ENCODE measurements around the gene QPRT.
A peak's percentile ranks its signal among the peaks of the same experiment; 100 is the strongest.
"Not testable (repeated sequence)": the region's sequence is repeated elsewhere in the genome, so short reads cannot be mapped to it uniquely, and the experiment has no call there.

Gene QPRT

DNA sequence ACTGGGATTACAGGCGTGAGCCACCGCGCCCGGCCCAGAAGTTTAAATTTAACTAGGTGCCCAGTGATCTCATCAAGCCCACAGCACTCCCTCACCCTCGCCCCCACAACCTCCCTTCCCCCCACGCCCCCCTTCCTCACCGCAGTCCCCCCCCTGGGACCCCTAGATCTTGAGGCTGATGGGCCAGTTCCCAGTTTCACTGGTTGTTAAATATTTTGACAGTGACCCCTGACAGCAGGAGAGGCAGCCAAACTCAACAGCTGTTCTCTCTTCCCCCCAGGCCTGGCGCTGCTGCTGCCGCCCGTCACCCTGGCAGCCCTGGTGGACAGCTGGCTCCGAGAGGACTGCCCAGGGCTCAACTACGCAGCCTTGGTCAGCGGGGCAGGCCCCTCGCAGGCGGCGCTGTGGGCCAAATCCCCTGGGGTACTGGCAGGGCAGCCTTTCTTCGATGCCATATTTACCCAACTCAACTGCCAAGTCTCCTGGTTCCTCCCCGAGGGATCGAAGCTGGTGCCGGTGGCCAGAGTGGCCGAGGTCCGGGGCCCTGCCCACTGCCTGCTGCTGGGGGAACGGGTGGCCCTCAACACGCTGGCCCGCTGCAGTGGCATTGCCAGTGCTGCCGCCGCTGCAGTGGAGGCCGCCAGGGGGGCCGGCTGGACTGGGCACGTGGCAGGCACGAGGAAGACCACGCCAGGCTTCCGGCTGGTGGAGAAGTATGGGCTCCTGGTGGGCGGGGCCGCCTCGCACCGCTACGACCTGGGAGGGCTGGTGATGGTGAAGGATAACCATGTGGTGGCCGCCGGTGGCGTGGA, 15.6 kb downstream of the QPRT start:
- DNase-seq = no peak

GRCh38 chr16:29695675-29696074, 16.7 kb downstream of the QPRT start:
- DNase-seq = not testable (repeated sequence)

DNA sequence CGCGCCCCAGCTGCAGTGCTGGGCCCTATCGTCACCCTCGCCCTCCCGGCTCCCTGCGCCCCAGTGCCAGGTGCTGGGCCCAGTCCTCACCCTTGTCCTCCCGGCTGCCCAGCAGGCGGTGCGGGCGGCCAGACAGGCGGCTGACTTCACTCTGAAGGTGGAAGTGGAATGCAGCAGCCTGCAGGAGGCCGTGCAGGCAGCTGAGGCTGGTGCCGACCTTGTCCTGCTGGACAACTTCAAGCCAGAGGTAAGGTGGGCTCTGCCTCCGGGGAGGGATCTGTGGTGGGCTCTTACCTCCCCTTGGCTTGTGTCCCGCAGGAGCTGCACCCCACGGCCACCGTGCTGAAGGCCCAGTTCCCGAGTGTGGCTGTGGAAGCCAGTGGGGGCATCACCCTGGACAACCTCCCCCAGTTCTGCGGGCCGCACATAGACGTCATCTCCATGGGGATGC, 17.9 kb downstream of the QPRT start:
- no peak for DNase-seq

DNA sequence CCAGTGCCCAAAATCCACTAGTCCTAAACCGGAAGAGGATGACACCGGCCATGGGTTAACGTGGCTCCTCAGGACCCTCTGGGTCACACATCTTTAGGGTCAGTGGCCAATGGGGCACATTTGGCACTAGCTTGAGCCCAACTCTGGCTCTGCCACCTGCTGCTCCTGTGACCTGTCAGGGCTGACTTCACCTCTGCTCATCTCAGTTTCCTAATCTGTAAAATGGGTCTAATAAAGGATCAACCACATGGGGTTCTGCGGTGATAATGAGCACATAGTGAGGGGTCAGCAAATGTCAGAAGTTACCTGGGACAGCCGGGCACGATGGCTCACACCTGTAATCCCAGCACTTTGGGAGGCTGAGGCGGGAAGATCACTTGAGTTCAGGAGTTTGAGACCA, 18.4 kb downstream of the QPRT start:
- no peak for DNase-seq

DNA sequence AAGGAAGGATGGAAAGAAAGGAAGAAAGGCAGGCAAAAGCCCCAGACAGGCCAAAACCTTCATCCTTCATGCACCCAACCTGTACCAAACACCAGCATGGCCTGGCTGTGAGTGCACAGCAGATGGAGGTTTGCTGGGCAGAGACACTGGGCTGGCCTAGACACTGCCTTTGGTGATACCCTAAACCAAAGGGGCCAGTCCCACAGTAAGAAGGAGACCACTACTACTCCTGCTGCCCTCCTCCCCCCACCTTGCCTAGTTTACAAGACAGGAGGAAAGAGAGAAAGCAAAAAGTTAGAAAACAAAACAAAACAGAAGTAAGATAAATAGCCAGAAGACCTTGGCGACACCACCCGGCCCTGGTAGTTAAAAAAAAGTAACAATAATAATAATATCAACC, 19.1 kb downstream of the QPRT start:
- DNase-seq = no peak

DNA sequence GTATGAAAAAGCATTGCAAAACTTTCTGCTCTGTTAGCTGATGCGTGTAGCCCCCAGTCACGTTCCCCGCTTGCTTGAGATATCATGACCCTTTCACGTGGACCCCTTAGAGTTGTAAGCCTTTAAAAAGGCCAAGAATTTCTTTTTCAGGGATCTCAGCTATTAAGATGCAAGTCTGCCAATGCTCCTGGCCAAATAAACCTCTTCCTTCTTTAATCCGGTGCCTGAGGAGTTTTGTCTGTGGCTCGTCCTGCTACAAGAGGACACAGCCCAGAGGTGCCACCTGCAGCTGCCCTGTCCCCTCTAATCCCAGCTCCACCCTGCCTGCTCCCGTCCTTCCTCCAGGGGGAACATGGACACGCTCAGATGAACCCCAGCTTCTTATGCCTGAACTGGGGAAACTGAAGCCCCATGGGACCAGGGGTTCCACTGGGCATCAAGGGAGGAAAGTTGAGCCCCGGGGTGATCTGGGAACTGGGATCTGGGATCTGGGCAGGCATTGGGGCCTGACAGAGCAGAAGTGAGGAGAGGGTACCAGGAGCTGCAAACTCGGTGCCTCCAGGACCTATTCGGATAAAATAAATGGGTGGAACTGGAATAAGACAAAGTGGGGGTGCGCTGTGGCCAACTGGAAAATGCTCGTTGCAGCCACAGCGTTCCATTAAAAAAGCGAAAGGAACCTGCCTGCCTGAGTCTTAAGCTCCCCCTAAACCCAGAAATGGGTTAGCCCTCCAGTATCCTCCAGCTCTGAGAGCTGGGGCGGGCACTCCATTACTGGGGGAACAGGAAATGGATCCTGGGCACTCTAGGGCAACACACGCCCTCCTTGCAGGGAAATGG, 19.7 kb downstream of the QPRT start:
- DNase-seq = no peak

DNA sequence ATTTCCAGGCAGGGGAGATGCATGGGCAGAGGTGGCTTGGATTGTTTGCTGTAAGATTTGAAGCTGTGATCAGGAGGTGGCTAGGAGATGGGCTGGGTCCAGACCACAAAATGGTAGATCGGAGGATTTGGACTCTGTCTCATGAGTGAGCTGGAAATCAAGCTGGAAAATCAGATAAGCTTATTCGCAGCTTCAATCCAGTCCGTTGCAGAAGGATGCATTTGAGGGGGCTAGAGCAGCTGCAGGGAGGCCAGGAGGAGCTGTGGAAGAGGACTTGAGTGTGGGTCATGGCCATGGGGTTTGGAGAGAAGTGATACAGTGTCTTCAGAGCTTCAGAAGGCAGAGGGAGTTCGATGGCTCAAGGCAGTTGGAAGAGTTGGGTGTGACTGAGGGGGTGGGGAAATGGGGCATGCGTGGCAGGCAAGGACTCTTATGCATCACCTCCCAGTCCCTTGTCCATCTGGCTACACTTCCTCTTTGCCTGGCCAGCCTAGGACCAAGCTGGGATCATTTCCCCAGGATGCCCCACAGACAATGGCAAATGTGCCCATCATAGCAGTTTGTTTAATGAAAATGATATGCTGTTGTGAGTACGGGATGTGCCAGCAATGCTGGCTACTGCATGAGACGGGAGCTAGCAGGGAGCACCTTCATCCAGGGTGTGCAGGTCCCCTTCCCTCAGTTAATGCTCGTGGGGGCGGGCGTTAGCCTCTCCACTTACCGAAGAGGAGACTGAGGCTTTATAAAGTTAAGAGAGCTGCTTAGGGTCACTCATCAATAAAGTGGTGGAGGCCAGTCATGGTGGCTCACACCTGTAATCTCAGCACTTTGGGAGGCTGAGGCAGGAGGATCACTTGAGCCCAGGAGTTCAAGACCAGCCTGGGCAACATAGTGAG, 20.6 kb downstream of the QPRT start:
- no peak for DNase-seq

DNA sequence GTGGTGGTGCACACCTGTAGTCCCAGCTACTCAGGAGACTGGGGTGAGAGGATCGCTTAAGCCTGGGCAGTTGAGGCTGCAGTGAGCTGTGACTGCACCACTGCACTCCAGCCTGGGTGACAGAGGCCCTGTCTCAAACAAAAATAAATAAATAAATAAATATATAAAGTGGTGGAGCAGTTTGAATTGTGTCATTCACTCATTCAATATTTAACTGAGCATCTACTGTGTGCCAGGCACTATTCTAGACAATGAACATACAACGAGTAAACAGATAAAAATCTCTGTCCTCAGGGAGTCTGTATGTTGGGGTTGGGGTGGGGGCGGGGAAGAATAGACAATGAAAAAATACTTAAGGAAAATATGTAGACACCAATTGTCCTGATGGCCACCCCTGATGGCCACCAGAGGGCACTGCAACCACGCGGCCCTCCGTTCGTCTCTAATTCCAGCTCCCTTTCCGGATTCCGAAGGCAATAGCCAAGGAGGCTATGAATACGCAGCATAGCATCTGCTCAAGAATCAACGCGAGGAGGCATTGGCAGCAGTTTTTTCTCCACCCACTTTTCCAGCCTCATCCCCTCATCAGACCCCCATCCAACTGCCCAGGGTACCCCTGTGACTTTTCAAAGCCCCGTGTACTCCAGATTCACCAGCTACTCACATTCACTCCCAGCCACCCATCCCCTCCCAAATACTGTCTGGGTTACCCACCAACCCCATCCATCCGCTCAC, 21.4 kb downstream of the QPRT start:
- DNase-seq = peak; percentile 66

- no peak for DNase-seq
Observed at GRCh38 chr16:29701214-29701555, 22.2 kb downstream of the QPRT start.

- no peak for DNase-seq
Observed at GRCh38 chr16:29702269-29702668, 23.3 kb downstream of the QPRT start.

DNA sequence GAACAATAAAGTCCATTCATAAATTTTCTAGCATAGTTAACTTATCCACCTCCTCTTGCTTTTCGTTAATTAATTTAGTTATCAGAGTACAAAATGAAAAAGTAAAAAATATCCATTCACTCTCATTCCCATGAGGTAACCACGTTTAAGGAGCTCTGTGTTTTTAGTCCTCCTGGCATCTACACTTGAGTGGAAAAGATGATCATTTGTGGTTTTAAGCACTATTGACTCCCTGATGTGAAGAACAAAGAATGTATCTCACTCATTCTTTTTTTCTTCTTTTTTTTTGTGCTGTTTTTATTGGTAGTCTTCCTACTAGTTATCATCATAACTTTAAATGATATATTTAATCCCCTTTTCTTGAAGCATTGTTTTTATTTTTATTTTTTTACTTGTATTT, 26.1 kb downstream of the QPRT start:
- no peak for DNase-seq

- not testable (repeated sequence) for DNase-seq
Observed at GRCh38 chr16:29707160-29707559, 28.2 kb downstream of the QPRT start.

DNA sequence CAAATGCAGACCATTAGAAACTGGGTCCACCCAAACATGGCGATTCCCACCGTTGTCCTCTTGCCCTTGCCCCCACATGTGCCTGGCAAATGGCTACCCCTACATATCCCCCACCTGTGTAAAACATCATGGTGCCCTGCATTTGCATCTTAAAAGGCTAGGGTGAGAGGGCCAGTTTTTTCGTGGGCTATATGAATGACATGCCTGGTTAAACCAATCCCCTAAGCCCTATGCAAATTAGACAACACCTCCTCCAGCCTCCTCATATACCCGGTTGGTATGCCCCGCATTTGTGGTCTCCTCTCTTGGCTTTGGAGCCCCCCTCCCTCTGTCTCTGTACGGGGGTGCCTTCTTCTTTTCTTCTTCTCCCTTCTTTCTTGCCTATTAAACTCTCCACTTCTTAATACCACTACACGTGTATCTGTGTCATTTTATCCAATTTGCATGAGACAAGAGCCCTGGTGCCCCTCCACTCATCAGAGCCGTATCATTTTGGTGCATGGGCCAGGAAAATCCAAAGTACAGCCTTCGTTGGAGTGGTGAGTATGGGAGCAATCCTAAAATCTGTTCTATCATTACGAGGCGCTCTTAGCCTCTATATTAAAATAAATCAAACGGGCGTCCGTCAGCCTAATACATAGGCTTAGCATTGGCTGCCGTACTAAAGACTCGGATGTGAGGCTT, 30.1 kb downstream of the QPRT start:
- DNase-seq = no peak

DNA sequence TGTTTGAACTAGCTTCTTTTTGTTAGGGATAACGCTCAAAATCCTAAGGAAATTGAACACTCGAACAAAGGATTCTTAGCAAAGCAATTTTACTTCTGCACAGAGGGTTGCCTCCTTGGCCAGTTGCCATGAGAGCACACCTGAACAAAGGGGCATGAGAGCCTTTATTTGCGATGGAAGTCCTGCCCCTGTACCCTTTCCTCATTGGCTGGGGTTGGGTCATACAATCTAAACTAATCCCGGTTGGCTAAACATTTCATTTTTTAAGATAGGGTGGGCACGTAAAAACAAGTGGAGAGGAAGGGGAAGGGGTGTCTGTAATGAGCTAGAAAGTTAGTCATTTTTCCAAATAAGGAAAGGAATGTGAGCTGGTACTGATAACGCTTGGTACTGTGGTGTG, 30.7 kb downstream of the QPRT start:
- DNase-seq = not testable (repeated sequence)

DNA sequence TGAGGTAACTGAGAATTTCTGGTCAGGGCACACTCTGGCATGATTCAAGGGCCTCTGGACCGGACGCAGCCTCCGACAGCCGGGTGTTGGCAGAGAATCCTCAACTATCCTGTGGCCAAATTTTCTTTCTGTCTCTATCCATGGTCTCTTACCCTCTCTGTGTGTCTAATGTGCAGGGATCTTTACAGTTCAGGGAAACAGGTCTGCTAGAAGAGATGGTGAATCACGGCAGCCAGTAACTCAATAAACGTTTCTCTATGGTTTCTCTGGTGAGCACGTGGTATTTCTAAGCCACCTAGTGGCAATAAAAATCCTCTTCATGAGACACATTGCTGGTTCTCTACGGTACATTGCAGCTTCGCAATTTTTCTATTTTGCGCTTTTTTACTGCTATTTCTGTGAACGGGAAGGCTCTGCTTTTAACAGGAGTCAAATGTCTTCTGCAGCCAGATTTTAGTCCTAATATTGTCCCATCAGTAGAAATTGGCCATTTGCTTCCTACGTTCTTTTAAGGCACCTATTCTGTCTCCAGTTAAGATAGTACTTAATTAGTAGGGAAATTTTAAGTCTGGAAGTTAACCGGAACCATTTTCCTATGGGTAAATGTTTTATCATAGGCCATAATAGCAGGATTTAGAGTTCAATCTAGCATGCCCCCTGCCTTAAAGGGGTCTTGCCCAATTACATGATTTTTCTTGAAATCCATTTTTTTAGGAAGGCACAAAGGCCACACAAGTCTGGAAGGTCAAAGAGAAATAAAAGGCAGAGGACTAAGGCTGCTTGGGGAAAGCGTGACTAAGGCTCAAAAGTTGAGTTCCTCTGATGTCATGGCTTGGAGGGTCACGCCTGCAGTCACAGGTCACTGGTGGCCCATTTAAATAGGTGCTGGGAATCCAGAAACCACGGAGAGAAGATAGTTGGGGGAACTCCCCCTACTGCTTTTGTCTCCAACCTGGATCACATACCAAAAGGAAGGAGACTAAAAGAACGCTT, 31.5 kb downstream of the QPRT start:
- DNase-seq = no peak

GRCh38 chr16:29712809-29713208, 33.8 kb downstream of the QPRT start:
- no peak for DNase-seq

DNA sequence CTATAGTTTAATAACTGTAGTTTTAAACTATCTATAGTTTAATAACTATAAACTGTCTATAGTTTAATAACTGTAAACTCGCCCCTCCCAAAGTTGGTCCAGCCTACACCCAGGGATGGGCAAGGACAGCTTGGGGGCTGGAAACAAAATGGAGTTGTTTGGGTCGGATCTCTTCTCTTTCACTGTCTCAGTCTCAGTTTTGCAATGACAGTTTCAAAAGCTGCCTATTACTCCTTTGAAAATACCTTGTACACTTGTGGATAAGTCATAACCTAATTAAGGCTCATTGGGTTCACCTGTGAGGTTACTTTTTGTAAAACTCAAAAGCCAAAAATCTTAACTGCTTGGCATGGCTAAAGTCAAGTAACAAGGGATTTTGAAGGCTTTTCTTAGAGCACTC, 35.4 kb downstream of the QPRT start:
- no peak for DNase-seq

DNA sequence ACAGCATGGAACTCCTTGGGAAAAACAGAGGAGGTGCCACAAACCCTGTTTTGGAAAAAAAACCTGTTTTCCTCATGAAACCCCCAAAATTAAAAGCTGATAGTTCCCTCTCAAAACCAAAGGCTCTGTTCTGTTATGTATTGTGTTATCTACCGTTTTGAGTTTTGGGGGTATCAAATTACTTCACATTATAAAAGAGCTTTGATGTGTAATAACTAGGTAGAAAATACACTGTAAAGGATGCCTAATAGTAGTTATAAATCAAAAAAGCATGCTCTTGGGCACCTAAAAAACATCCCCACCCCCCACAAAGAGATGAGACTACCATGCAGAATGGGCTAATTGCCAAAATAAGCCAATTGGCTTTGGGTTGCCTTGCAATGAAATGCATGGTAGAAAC, 36.0 kb downstream of the QPRT start:
- DNase-seq = no peak

DNA sequence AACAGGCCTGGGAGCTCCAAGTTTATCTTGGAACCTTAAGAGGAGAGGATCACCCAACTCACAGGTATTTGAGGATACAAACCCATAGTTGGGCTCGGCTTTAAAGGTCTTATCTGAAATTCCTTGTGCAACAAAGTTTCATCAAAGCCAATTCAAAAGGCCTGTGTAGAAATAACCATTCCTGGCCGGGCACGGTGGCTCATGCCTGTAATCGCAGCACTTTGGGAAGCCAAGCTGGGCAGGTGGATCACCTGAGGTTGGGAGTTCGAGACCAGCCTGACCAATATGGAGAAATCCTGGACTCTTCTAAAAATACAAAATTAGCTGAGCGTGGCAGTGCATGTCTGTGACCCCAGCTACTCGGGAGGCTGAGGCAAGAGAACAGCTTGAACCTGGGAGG, 38.1 kb downstream of the QPRT start:
- DNase-seq = no peak

- DNase-seq = no peak
Observed at GRCh38 chr16:29719063-29719462, 40.1 kb downstream of the QPRT start.

DNA sequence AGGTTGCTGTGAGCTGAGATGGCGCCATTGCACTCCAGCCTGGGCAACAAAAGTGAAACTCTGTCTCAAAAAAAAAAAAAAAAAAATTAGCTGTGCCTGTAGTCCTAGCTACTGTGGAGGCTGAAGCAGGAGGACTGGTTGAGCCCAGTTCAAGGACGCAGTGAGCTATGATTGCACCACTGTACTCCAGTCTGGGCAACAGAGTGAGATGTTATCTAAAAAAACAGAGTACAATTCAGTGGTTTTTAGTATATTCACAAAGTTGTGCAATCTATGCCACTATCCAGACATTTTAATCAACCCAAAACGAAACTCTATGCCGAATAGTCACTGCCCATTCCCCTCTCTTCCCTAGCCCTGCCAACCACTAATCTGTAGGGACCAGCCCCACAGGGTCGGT, 41.7 kb downstream of the QPRT start:
- DNase-seq = no peak

All from NCI-H510A (cell line).